Stimulated activated CD4-positive, alpha-beta T cell treated with anti-CD3 and anti-CD28 coated beads, Interleukin-4, amount 100 ng/mL, for 24 hours (primary cell): ENCODE data around the gene MISP.

ENCODE experiments used
- DNase-seq: peaks from one replicate; pipeline ENCODE4 v3.0.0-alpha.2; 2020

The MISP gene

DNA sequence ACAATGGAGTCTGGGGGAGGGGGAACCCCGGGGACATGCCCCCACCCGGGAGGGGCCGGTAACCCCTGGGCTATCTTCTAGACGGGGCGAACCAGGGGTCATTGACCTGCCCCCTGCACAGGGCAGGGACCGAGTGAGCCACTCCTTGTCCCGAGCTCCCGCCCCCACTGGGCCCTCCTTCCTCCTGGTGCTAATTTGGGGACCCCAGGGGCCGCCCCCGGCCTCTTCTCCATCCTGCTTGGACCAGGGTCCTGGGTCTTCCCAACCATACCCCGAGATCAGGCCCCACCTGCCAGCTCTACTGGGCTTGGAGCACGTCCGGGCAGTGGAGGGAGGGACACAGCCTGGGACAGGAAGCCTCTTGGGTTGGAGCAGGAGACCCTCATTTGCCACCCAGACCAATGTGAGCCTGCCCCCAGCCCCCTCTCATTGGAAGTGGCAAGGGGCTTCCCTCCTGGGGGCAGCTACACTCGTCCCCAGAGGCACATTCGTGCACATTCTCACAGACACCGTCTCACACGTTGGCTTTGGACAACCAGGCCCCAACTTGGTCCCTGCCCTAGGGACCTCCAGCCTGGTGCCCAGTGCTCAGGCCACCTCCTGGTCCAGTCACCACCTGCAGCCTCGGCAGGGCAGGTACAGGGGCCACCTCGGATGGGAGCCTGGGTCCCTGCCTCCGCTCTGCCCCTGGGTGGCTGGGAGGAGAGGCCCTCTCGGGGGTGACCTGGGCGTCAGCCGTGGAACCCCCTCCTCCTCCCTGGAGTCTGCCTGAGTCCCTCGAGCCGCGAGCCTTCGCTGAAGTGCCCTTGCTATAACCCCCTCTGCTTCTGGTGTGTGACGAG is 3.3 kb upstream of the MISP start:
- no peak for DNase-seq

DNA sequence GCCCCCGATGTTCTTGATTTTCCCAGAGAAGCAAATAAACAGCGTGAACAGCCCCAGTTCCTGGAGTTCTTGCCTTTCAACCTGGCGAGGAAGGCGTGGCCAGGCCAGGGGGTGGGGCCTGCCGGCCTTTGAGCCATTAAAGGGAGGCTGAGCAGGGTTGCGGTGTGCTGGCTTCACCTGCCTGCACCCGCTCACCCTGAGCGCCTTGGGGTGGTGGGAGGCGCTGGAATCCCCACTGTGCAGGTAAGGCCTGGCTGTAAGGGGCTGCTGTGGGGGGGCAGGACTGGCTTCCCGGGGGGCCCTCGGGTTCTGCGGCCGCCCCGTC is 2.7 kb upstream of the MISP start:
- no peak for DNase-seq

DNA sequence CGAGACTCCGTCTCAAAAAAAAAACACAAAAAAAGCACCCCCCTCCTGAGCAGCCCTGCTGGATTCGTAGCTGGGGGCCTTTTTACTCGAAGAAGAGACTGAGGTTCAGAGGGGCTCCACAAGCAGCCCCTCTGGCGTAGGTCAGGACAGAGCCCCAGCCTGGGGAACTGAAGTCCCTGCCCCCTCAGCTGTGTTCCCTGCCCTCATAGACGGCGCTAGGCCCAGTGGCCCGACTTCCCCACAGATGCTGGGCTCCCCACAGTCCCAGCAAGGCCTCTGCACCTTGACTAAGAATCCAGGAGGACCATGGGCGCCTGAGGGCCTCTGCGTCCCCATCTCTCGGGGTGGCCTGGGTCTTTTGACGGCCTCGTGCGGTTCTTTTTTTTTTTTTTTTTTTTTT is 1.1 kb upstream of the MISP start:
- no peak for DNase-seq

DNA sequence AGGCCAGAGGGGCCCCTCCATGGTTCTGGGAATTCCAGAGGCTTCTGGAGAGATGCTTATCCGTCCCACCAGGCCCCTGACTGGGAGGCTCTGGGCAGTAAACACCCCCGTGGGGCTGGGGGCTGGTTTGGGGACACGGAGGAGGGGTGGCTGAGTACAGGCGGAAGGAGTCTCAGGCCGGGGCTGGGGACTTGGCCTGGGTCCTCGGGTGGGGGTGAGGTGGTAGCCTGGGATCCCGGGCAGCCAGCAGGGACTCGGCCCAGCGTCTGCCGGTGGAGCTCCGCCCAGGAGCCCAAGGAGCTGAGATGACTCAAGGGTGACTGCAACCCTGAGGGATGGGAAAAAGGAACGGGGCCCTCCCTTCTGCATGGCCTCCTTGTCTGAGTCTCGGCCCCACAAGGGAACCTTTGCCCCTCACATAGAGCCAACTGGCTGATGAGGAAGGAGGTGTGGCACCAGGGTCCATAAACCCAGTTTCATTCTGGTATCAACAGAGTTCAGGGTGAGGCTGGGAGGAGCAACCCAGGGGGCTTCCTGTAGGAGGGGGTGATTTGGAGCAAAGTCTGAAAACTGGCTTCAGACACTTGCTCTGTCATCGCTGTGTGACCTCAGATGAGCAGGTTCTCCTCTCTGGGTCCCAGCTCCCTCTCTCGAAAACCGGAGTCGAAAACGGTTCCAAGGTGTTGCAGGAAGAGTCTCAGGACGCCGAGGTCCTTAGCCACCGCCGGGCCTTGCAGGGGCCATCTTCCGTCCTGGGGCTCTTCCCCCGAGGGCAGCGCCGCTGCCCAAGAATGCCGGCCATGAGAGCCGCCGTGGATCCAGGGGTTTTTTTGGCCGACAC is 809 bp downstream of the MISP start:
- DNase-seq = no peak

- no peak for DNase-seq
Measured at GRCh38 chr19:752652-753517, 2.0 kb downstream of the MISP start.

DNA sequence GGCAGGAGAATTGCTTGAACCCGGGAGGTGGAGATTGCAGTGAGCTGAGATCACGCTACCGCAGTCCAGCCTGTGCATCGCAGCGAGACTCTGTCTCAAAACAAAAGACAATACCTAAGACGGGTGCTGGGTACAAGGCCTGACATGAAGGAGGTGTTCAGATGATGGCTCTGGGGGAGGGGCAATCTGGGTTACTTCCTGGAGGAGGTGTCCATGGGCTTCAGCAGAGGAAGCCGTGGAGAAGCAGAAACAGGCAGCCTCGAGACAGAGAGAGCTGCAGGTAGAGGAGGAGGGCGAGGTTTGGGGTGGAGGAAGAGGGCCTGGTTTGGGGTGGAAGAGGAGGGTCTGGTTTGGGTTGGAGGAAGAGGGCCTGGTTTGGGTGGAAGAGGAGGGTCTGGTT is 3.6 kb downstream of the MISP start:
- DNase-seq = no peak

GRCh38 chr19:755063-755462 is 4.2 kb downstream of the MISP start:
- no peak for DNase-seq

DNA sequence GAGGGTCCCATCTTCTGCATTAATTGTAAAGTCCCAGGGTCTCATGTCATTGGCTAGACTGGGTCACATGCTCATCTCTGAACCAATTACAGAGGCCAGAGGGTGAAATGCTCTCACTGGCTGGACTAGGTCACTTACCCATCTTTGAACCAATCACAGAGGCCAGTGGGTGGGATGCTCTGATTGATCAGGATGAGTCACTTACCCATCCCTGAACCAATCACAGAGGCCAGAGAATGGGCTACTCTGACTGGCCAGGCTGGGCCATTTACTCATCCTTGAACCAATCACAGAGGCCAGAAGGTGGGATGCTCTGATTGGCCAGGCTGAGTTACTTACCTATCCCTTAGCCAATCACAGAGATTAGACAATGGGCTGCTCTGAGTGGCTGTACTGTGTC is 5.3 kb downstream of the MISP start:
- DNase-seq = peak; percentile 25

DNA sequence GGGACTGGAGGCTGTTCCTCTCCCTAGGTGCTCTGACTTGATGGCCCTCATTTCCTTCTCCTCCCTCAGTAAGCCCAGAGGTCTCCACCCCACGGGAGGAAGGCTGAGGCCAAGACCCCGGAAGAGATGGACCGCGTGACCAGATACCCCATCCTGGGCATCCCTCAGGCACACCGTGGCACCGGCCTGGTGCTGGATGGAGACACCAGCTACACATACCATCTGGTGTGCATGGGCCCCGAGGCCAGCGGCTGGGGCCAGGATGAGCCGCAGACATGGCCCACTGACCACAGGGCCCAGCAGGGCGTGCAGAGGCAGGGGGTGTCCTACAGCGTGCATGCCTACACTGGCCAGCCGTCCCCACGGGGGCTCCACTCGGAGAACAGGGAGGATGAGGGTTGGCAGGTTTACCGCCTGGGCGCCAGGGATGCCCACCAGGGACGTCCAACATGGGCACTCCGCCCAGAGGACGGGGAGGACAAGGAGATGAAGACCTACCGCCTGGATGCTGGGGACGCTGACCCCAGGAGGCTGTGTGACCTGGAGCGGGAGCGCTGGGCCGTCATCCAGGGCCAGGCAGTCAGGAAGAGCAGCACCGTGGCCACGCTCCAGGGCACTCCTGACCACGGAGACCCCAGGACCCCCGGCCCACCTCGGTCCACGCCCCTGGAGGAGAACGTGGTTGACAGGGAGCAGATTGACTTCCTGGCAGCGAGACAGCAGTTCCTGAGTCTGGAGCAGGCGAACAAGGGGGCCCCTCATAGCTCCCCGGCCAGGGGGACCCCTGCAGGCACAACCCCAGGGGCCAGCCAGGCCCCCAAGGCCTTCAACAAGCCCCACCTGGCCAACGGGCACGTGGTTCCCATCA is 6.1 kb downstream of the MISP start:
- DNase-seq = no peak

- no peak for DNase-seq
Measured at GRCh38 chr19:757811-758668, 7.1 kb downstream of the MISP start.

DNA sequence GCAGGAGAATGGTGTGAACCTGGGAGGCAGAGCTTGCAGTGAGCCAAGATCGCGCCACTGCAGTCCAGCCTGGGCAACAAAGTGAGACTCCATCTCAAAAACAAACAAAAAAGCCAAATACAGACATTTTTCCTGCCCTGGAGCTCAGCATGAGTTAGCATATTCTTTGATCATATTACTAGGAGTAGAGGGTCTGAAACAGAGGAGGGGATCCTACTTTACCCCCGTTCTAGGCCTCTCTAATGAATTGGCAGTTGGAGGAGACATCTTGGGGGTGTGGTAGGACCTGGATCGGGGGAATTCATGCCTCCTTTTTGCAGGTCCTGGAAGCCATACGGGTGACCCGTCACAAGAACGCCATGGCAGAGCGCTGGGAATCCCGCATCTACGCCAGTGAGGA is 12.3 kb downstream of the MISP start:
- DNase-seq = no peak

DNA sequence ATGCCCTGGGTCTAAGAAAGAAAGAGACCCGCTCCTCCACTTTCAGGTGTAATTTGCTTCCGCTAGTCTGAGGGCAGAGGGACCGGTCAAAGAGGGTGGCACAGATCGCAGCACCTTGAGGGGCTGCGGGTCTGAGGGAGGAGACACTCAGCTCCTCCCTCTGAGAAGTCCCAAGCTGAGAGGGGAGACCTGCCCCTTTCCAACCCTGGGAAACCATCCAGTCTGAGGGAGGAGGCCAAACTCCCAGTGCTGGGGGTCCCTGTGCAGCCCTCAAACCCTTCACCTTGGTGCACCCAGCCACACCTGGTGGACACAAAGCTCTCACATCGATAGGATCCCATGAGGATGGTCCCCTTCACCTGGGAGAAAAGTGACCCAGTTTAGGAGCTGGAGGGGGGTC is 13.0 kb downstream of the MISP start:
- DNase-seq = no peak

DNA sequence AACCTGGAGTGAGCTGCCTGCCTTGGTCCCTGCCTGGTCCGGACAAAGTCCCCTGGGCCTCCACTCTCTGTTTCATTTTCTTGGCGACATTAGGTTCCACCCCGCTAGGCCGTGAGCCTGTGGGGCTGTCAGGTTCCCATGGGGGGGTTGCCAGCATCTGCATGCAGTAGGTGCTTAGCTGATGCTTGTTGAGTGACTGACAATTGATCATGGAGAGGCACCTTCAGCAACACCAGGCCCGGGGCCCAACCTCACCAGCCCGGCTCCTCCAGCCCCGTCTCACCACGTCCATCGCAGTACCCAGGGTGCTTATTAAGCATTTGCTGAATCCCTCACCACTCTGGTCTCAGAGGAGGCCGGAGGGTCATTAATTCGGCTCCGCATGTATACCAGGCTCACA is 13.4 kb downstream of the MISP start:
- no peak for DNase-seq

GRCh38 chr19:765179-765738 is 14.3 kb downstream of the MISP start:
- DNase-seq = no peak

DNA sequence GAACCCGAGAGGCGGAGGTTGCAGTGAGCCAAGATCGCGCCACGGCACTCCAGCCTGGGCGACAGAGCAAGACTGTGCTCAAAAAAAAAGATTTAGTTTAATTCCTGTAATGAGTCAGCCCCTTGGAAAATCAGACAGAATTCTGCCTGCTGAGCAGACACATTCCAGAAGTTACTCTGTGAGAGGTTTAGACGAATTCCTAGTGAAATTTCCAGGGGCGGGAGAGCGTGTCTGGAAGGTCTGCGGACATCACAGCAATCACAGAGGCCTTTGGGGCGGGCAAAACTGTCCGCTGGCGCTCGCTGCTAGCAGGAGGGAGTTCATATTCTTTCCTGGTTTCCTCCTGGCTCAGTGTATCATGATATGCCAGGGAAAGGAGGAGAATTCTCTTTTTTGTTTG is 17.5 kb downstream of the MISP start:
- no peak for DNase-seq

DNA sequence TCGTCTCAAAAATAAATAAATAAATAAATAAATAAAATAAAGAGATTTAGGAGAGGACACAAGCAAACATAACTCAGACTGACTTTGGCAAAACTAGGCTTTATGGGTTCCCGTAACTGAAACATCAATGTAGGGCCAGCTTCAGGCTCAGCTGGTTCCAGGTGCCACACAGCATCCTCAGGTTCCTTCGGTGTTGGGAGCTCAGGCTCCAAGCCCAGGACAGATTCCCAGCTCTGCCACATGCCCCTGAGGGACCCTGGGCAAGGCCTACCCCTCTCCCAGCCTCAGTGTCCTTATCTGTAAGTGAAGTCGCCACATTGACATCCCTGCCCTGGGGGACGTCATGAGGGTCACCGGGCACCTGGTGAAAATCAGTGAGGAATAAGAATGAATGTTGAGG is 18.7 kb downstream of the MISP start:
- DNase-seq = no peak

- peak; percentile 29 for DNase-seq
Measured at GRCh38 chr19:771332-771785, 20.4 kb downstream of the MISP start.

GRCh38 chr19:772063-772462 is 21.2 kb downstream of the MISP start:
- no peak for DNase-seq

- DNase-seq = no peak
Measured at GRCh38 chr19:772730-773436, 22.0 kb downstream of the MISP start.

DNA sequence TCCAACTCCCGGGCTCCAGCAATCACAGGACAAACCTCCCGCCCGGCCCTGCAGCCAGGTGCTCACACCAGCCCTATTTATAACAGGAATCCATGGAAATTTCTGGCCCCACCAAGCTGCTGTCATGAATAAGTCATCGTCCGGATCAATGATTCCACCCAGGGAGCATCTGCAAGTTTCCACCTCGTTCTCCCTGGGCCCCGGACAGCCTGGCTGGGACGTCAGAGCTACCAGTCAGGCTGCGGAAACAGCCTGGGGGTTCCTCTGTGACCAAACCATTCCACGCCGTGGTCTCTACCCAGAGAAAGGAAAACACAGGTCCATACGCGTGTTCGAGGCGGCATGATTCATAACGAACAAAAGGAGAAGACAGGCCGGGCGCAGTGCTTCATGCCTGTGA is 25.6 kb downstream of the MISP start:
- DNase-seq = no peak
